Heart left ventricle (tissue), 16 donors: ENCODE data around the gene HSPB6. TPM values are rescaled to one million over a fixed set of nuclear protein-coding genes. Genes with fewer than 3 reads are reported as not detected.

ENCODE experiments used
- ATAC-seq, 4 donors: fragments of 200-7000 bp; cut with Tn5 transposase; one replicate each; pipeline ENCODE4 v1.9.1; 2020 to 2022; ENCODE audit warnings: moderate library complexity in 4 of 4, mild to moderate bottlenecking in 3 of 4, moderate number of reproducible peaks in 1 of 4
- DNase-seq, 5 donors: peaks; one replicate each; pipeline ENCODE4 v3.0.0-alpha.2; 2020
- H3K27ac ChIP-seq, 12 donors: fragments of 200-600 bp; sonication (generic) in 4 of 12; one replicate each; pipeline versions ENCODE4 v1.5.0 to v1.8.0; 2016 to 2022; ENCODE audit warnings: mild to moderate bottlenecking in 2 of 12
- H3K27me3 ChIP-seq, 9 donors: fragments of 200-600 bp; sonication (generic) in 2 of 9; one replicate each; pipeline versions ENCODE4 v1.5.1 to v1.8.0; 2016 to 2022; ENCODE audit warnings: mild to moderate bottlenecking in 3 of 9
- H3K36me3 ChIP-seq, 9 donors: fragments of 200-600 bp; sonication (generic) in 2 of 9; one replicate each; pipeline versions ENCODE4 v1.5.0 to v1.8.0; 2018 to 2022; ENCODE audit warnings: mild to moderate bottlenecking in 2 of 9
- H3K4me1 ChIP-seq, 12 donors: fragments of 200-600 bp; sonication (generic) in 4 of 12; one replicate each; pipeline versions ENCODE4 v1.5.0 to v1.8.0; 2016 to 2022; ENCODE audit warnings: mild to moderate bottlenecking in 3 of 12
- H3K4me3 ChIP-seq, 12 donors: fragments of 200-600 bp; sonication (generic) in 4 of 12; one replicate each; pipeline versions ENCODE4 v1.5.0 to v1.8.0; 2017 to 2022; ENCODE audit warnings: mild to moderate bottlenecking in 9 of 12, moderate library complexity in 4 of 12
- H3K9me3 ChIP-seq, 12 donors: fragments of 200-600 bp; sonication (generic) in 4 of 12; one replicate each; pipeline versions ENCODE4 v1.5.0 to v1.8.0; 2016 to 2022; ENCODE audit warnings: mild to moderate bottlenecking in 1 of 12
- POLR2A ChIP-seq, 2 donors: fragments of 450-650 bp; IDR thresholded peaks; one replicate each; pipeline ENCODE4 v1.6.1; 2017; ENCODE audit warnings: antibody characterized with exemption in 2 of 2, mild to moderate bottlenecking in 2 of 2, moderate library complexity in 2 of 2
- WGBS, 4 donors: extraction: QIAGEN DNeasy Blood & Tissue Kit in 2 of 4; methylation state at CpG; one replicate each; pipeline versions ENCODE4 v1.1.5 to v1.1.7; 2013 to 2018; 5-methylcytosine and 5-hydroxymethylcytosine counted together
- intact Hi-C, 10 donors: fragments of 100-400 bp; cut with DNase I; formaldehyde crosslinking; loops; one replicate each; pipeline versions ENCODE4 v1.11.1 to v1.14.2; 2022
- polyA plus RNA-seq, 2 donors: library from polyadenylated mRNA; stranded (reverse); fragments of 200-250 nt; gene quantifications; one replicate each; pipeline ENCODE4 v1.2.3, GENCODE V29; 2013
- total RNA-seq, 9 donors: library from RNA; depleted of rRNA in 2 of 9; stranded (reverse); fragments of >200 nt in 2 of 9; fragmentation: NEBNext Ultra II Directional in 3 of 9; extraction: Animal tissue kit (Norgen Biotek cat#: 25700) in 3 of 9; gene quantifications; one replicate each; pipeline versions ENCODE4 v1.1.0 to v1.2.4, GENCODE V29; 2016 to 2023
- TF ChIP-seq, protein P1 (sequence below), 12 donors: fragments of 200-600 bp; sonication (generic) in 4 of 12; IDR thresholded peaks; one replicate each; pipeline versions ENCODE4 v1.5.0 to v1.8.0; 2018 to 2022; ENCODE audit warnings: antibody characterized with exemption in 12 of 12, mild to moderate bottlenecking in 5 of 12
- donor health status: ischemic (EF 13 %, LVEDD 7.1; RV severe dilation, severe dysfunction).
- donor health status: healthy with polysubstance abuse.
- donor health status: DM: no; HTN: yes; CAD: no.
- donor health status: DM: no; HTN: no; CAD: no.
- donor health status: ischemic (EF 25% LVEDD 6.9; RV normal size, moderate dysfunction).
- donor health status: ischemic (EF 25% LVEDD 5.7; RV mildly dilated, moderate dysfunction).
- donor health status: healthy.
- donor health status: DM: yes; HTN: yes; CAD: no.
- donor health status: ischemic (EF 35%, LVEDD 5.7; RV mildly dilated, moderate dysfunction).
- donor health status: nonischemic (EF 11% LVEDD 7.7; RV severe dilation, severe dysfunction).
- donor health status: DM: yes; HTN: yes; CAD: no.
- donor health status: PGD.
- donor health status: ischemic (EF 29% LVEDD 5.4; RV normal size, mild dysfunction).
- donor health status: nonischemic (EF 23%, LVEDD 6.1; RV moderate dilation, normal function).

The HSPB6 gene
- total and polyA plus RNA-seq, 11 donors: 156 to 1,012 (median 585) TPM

GRCh38 chr19:35731353-35731752, 25.5 kb downstream of the HSPB6 start:
- Histone ChIP-seq H3K4me3 (no peak overlapping the region), H3K9me3 (no peaks in the 10 kb centered on the region), H3K27ac (no peak overlapping the region), H3K4me1 (no peaks in the 10 kb centered on the region), H3K36me3 (peaks cover 5 to 97% (median 93%) of the 10 kb centered on the region in 9 donors), H3K27me3 (no peaks in the 10 kb centered on the region)
- DNase-seq (no peak), ATAC-seq (no peak)
- intact Hi-C loops: no loop called here
- TF ChIP-seq POLR2A (IDR thresholded peaks at IDR 0.05): no peak
- TF ChIP-seq, protein P1, sequence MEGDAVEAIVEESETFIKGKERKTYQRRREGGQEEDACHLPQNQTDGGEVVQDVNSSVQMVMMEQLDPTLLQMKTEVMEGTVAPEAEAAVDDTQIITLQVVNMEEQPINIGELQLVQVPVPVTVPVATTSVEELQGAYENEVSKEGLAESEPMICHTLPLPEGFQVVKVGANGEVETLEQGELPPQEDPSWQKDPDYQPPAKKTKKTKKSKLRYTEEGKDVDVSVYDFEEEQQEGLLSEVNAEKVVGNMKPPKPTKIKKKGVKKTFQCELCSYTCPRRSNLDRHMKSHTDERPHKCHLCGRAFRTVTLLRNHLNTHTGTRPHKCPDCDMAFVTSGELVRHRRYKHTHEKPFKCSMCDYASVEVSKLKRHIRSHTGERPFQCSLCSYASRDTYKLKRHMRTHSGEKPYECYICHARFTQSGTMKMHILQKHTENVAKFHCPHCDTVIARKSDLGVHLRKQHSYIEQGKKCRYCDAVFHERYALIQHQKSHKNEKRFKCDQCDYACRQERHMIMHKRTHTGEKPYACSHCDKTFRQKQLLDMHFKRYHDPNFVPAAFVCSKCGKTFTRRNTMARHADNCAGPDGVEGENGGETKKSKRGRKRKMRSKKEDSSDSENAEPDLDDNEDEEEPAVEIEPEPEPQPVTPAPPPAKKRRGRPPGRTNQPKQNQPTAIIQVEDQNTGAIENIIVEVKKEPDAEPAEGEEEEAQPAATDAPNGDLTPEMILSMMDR (IDR thresholded peaks at IDR 0.05): no peak
- WGBS, 4 donors: 87 to 89% (median 88%) methylated on average over 9 of the region's 9 CpGs

GRCh38 chr19:35730326-35730725, 26.5 kb downstream of the HSPB6 start:
- no peak for ATAC-seq
- no peaks in the 10 kb centered on the region for H3K9me3 ChIP-seq
- no peak for TF ChIP-seq POLR2A (IDR thresholded peaks at IDR 0.05)
- TF ChIP-seq, protein P1 (IDR thresholded peaks at IDR 0.05): no peak
- 91 to 97% (median 93%) methylated on average over 18 of the region's 18 CpGs for WGBS, 4 donors
- H3K27ac ChIP-seq: no peak overlapping the region
- intact Hi-C loops: no loop called here
- H3K27me3 ChIP-seq: no peaks in the 10 kb centered on the region
- peaks cover 5 to 100% (median 95%) of the 10 kb centered on the region in 9 donors for H3K36me3 ChIP-seq
- no peaks in the 10 kb centered on the region for H3K4me1 ChIP-seq
- no peak for DNase-seq
- no peak overlapping the region for H3K4me3 ChIP-seq

- TF ChIP-seq POLR2A (IDR thresholded peaks at IDR 0.05): no peak
- TF ChIP-seq, protein P1 (IDR thresholded peaks at IDR 0.05): no peak
- Histone ChIP-seq H3K36me3 (peaks cover 8 to 100% (median 95%) of the 10 kb centered on the region in 9 donors), H3K4me1 (no peaks in the 10 kb centered on the region), H3K4me3 (no peak overlapping the region), H3K27ac (no peak overlapping the region), H3K9me3 (no peaks in the 10 kb centered on the region), H3K27me3 (no peaks in the 10 kb centered on the region)
- intact Hi-C loops: no loop called here
- 86 to 94% (median 91%) methylated on average over 10 to 11 of the region's 11 CpGs for WGBS, 4 donors
- ATAC-seq (no peak), DNase-seq (no peak)
These were observed 27.1 kb downstream of the HSPB6 start for GRCh38 chr19:35729763-35730162.

- intact Hi-C loops: no loop called here
- no peak for TF ChIP-seq POLR2A (IDR thresholded peaks at IDR 0.05)
- TF ChIP-seq, protein P1 (IDR thresholded peaks at IDR 0.05): no peak
- no peak for ATAC-seq
- DNase-seq: no peak
- peaks cover 10 to 100% (median 96%) of the 10 kb centered on the region in 9 donors for H3K36me3 ChIP-seq
- no peaks in the 10 kb centered on the region for H3K27me3 ChIP-seq
- no peak overlapping the region for H3K4me3 ChIP-seq
- H3K4me1 ChIP-seq: no peaks in the 10 kb centered on the region
- no peak overlapping the region for H3K27ac ChIP-seq
- 90 to 94% (median 90%) methylated on average over 16 to 18 of the region's 18 CpGs for WGBS, 4 donors
- H3K9me3 ChIP-seq: no peaks in the 10 kb centered on the region
These were observed 27.8 kb downstream of the HSPB6 start for GRCh38 chr19:35729021-35729420.
